WTC11 (cell line): ENCODE data around the gene PFKFB4.

Source experiments
- CTCF ChIP-seq: fragments of 200-600 bp; IDR thresholded peaks from 2 replicates; pipeline ENCODE4 v1.8.0; 2022; ENCODE audit warnings: antibody characterized with exemption
- ELF4 ChIP-seq: sonication (generic); formaldehyde crosslinking; IDR thresholded peaks from 2 replicates; pipeline ENCODE4 v1.8.1; 2022; ENCODE audit warnings: low read depth, mild to moderate bottlenecking, moderate library complexity, missing genetic modification reagents
- ETV6 ChIP-seq: sonication (generic); formaldehyde crosslinking; IDR thresholded peaks from 2 replicates; pipeline ENCODE4 v1.8.1; 2022; ENCODE audit warnings: mild to moderate bottlenecking, missing genetic modification reagents
- NFYB ChIP-seq: sonication (generic); formaldehyde crosslinking; conservative IDR thresholded peaks from 2 replicates; pipeline ENCODE4 v1.8.0; 2022; ENCODE audit warnings: low read depth, missing genetic modification reagents
- NR3C1 ChIP-seq: sonication (generic); formaldehyde crosslinking; conservative IDR thresholded peaks from 2 replicates; pipeline ENCODE4 v1.8.1; 2023; ENCODE audit warnings: low read depth, mild to moderate bottlenecking, missing genetic modification reagents
- PREB ChIP-seq: sonication (generic); formaldehyde crosslinking; IDR thresholded peaks from 2 replicates; pipeline ENCODE4 v1.8.1; 2022; ENCODE audit warnings: mild to moderate bottlenecking, missing genetic modification reagents, moderate library complexity, borderline replicate concordance
- SMAD3 ChIP-seq: sonication (generic); formaldehyde crosslinking; IDR thresholded peaks from 2 replicates; pipeline ENCODE4 v1.8.0; 2022; ENCODE audit warnings: missing genetic modification reagents, mild to moderate bottlenecking, borderline replicate concordance
- STAT6 ChIP-seq: sonication (generic); formaldehyde crosslinking; conservative IDR thresholded peaks from 2 replicates; pipeline ENCODE4 v1.8.1; 2023; ENCODE audit warnings: mild to moderate bottlenecking, low read depth, missing genetic modification reagents, moderate library complexity
- USF1 ChIP-seq: sonication (generic); formaldehyde crosslinking; IDR thresholded peaks from 2 replicates; pipeline ENCODE4 v1.8.0; 2022; ENCODE audit warnings: mild to moderate bottlenecking, missing genetic modification reagents
- USF2 ChIP-seq: sonication (generic); formaldehyde crosslinking; IDR thresholded peaks from 2 replicates; pipeline ENCODE4 v1.8.1; 2023; ENCODE audit warnings: mild to moderate bottlenecking, missing genetic modification reagents, moderate library complexity
- ZNF138 ChIP-seq: sonication (generic); formaldehyde crosslinking; conservative IDR thresholded peaks from 2 replicates; pipeline ENCODE4 v1.8.1; 2022; ENCODE audit warnings: mild to moderate bottlenecking, moderate library complexity, missing genetic modification reagents
- ZNF396 ChIP-seq: fragments of 250-450 bp; sonication (Bioruptor Pico); IDR thresholded peaks from 2 replicates; pipeline ENCODE4 v1.8.0; 2021; ENCODE audit warnings: mild to moderate bottlenecking, moderate library complexity, borderline replicate concordance
- ZNF423 ChIP-seq: fragments of 250-450 bp; sonication (Bioruptor Pico); IDR thresholded peaks from 2 replicates; pipeline ENCODE4 v2.1.2; 2022; ENCODE audit warnings: mild to moderate bottlenecking, moderate library complexity
- ZNF512 ChIP-seq: sonication (generic); formaldehyde crosslinking; IDR thresholded peaks from 2 replicates; pipeline ENCODE4 v1.8.1; 2022; ENCODE audit warnings: missing genetic modification reagents, borderline replicate concordance

- TF ChIP-seq NFYB (no peak), ELF4 (no peak), SMAD3 (CRISPR knock-in tag) (no peak), CTCF (no peak), ETV6 (CRISPR knock-in tag) (no peak), USF1 (CRISPR knock-in tag) (no peak), ZNF512 (CRISPR knock-in tag) (no peak), STAT6 (CRISPR knock-in tag) (no peak), ZNF423 (CRISPR knock-in tag) (no peak), ZNF396 (CRISPR knock-in tag) (no peak), NR3C1 (CRISPR knock-in tag) (no peak), ZNF138 (CRISPR knock-in tag) (no peak), PREB (CRISPR knock-in tag) (no peak), USF2 (CRISPR knock-in tag) (no peak)
Observed at GRCh38 chr3:48469046-48469915, 87.3 kb downstream of the PFKFB4 start.
